Measurements from ENCODE around the gene MGAT3. TPM values are rescaled to one million over a fixed set of nuclear protein-coding genes. Genes with fewer than 3 reads are reported as not detected.
A peak's percentile ranks its signal among the peaks of the same experiment; 100 is the strongest.

MGAT3 gene
- total RNA-seq, 1 experiment from 2014 or later, result 0.20 TPM

GRCh38 chr22:39534591-39535356 is 78.0 kb downstream of the MGAT3 start:
- TF ChIP-seq ZFX (IDR thresholded peaks at IDR 0.05) (peak; percentile 36; the same call in 1 of the 2 replicates), CEBPB (IDR thresholded peaks at IDR 0.05; ENCODE audit: low read depth) (no peak), SP1 (IDR thresholded peaks at IDR 0.05; ENCODE audit: low read depth) (no peak), TCF7L2 (IDR thresholded peaks at IDR 0.05; ENCODE audit: borderline replicate concordance, extremely low read depth, insufficient read depth, insufficient read length) (peak; percentile 16), SRF (IDR thresholded peaks at IDR 0.05; ENCODE audit: low read depth) (no peak), ZBTB33 (IDR thresholded peaks at IDR 0.05; ENCODE audit: extremely low read depth, insufficient replicate concordance, low read length) (no peak)
- TF ChIP-seq, protein P1, sequence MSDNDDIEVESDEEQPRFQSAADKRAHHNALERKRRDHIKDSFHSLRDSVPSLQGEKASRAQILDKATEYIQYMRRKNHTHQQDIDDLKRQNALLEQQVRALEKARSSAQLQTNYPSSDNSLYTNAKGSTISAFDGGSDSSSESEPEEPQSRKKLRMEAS (IDR thresholded peaks at IDR 0.05), result no peak
- TF ChIP-seq, protein P2, sequence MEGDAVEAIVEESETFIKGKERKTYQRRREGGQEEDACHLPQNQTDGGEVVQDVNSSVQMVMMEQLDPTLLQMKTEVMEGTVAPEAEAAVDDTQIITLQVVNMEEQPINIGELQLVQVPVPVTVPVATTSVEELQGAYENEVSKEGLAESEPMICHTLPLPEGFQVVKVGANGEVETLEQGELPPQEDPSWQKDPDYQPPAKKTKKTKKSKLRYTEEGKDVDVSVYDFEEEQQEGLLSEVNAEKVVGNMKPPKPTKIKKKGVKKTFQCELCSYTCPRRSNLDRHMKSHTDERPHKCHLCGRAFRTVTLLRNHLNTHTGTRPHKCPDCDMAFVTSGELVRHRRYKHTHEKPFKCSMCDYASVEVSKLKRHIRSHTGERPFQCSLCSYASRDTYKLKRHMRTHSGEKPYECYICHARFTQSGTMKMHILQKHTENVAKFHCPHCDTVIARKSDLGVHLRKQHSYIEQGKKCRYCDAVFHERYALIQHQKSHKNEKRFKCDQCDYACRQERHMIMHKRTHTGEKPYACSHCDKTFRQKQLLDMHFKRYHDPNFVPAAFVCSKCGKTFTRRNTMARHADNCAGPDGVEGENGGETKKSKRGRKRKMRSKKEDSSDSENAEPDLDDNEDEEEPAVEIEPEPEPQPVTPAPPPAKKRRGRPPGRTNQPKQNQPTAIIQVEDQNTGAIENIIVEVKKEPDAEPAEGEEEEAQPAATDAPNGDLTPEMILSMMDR (IDR thresholded peaks at IDR 0.05 in 2 of 3, conservative IDR thresholded peaks at IDR 0.05 in 1 of 3; ENCODE audit: borderline replicate concordance in 1 of 3, insufficient read depth in 1 of 3, low read depth in 2 of 3, low read length in 2 of 3), result peak in 2 of 3 experiments; percentile 82 to 89; a peak in 4 of 6 replicates
- peak overlapping the region; percentile 72 for H3K4me2 ChIP-seq (ENCODE audit: low read length)
- peak overlapping the region; percentile 45 for H3K27ac ChIP-seq (ENCODE audit: low read depth, low read length)
- H3K27me3 ChIP-seq (ENCODE audit: insufficient read depth, low read length), result no peaks in the 10 kb centered on the region
- no peaks in the 10 kb centered on the region for H3K9me2 ChIP-seq (ENCODE audit: insufficient read depth)
- H3K4me1 ChIP-seq (ENCODE audit: control insufficient read depth in 1 of 2, insufficient read depth in 2 of 2, low read length in 2 of 2), result peaks cover 33 to 44% of the 10 kb centered on the region in 2 experiments
- RAD21 ChIA-PET (ENCODE audit: low non-redundant PET in 1 of 2, low total read pairs in 2 of 2, uncharacterized antibody in 2 of 2, unreplicated experiment in 2 of 2), result interaction anchor here in 1 of 2 experiments (1.5 kb wide), 1 partner anchor 490 kb away, joined by 4 read pairs; no protein-coding TSS in a partner anchor
- H3K9me3 ChIP-seq (ENCODE audit: control insufficient read depth in 1 of 2, insufficient read depth in 1 of 2, low read depth in 1 of 2, low read length in 2 of 2), result no peaks in the 10 kb centered on the region
- peaks cover 3 to 11% of the 10 kb centered on the region in 2 experiments; a peak in 3 of 4 replicates for H3K36me3 ChIP-seq (ENCODE audit: control insufficient read depth in 1 of 2, insufficient read depth in 2 of 2, low read length in 2 of 2)
- peak; percentile 52 for ATAC-seq
- no TSS peak for BruUV-seq (replicated peaks)
- intact Hi-C loops (cut with micrococcal nuclease), result loop anchor here (1.0 to 10.0 kb wide), 5 partner anchors 274 to 813 kb away; partner anchors contain the start of gene ADSL
- H2AFZ ChIP-seq (ENCODE audit: low read depth, low read length, poor library complexity, severe bottlenecking), result peak overlapping the region; percentile 31
- peak overlapping the region; percentile 3 to 28; a peak in 2 of 4 replicates for H3K4me3 ChIP-seq (replicated peaks in 1 of 2; ENCODE audit: low read depth in 1 of 2, low read length in 2 of 2)
- H3K79me2 ChIP-seq (ENCODE audit: insufficient read depth, low read length), result peaks cover 28% of the 10 kb centered on the region
- CTCF ChIA-PET, result interaction anchor here (0.8 to 2.9 kb wide), 8 partner anchors 10 to 812 kb away, joined by 3 to 20 read pairs (median 3); partner anchors contain the start of gene CACNA1I
- POLR2A ChIA-PET, result interaction anchor here (0.8 to 1.1 kb wide), 2 partner anchors 15 to 812 kb away, joined by 3 to 4 read pairs; partner anchors contain the start of gene ATF4
- H4K20me1 ChIP-seq (ENCODE audit: insufficient read depth), result no peaks in the 10 kb centered on the region
- no peak for DNase-seq (ENCODE audit: low read depth, low spot score)
- H3K9ac ChIP-seq (ENCODE audit: low read length), result peak overlapping the region; percentile 48

Data from HCT116 (cell line).